GM06990 (cell line): ENCODE data around the gene MZT2B.
"Not testable (repeated sequence)": the region's sequence is repeated elsewhere in the genome, so short reads cannot be mapped to it uniquely, and the experiment has no call there.

Experiments used
- DNase-seq: peaks from one replicate; pipeline ENCODE4 v3.0.0-alpha.2; 2011; ENCODE audit not compliant: insufficient read length; ENCODE audit errors: extremely low read depth
- H3K27me3 ChIP-seq: replicated peaks from 2 replicates; pipeline ENCODE4 v1.6.0; 2011; ENCODE audit warnings: low read length; ENCODE audit not compliant: control insufficient read depth, insufficient read depth
- H3K36me3 ChIP-seq: 2 replicates; pipeline ENCODE4 v1.5.1; 2011; ENCODE audit warnings: low read length; ENCODE audit not compliant: control insufficient read depth, insufficient read depth
- H3K4me3 ChIP-seq: replicated peaks from 2 replicates; pipeline ENCODE4 v1.5.1; 2011; ENCODE audit warnings: low read depth, mild to moderate bottlenecking, control low read depth, low read length
- CTCF ChIP-seq: IDR thresholded peaks from 2 replicates; pipeline ENCODE4 v1.5.1; 2011; ENCODE audit warnings: low read length, control low read depth, mild to moderate bottlenecking, inconsistent platforms; ENCODE audit not compliant: insufficient read depth, poor library complexity, severe bottlenecking

The MZT2B gene

GRCh38 chr2:130190237-130190636 lies 8.2 kb downstream of the MZT2B start:
- no peaks in the 10 kb centered on the region for H3K27me3 ChIP-seq
- DNase-seq: no peak
- H3K36me3 ChIP-seq: no peaks in the 10 kb centered on the region; the same call in 1 of the 2 replicates
- no peak for TF ChIP-seq CTCF
- H3K4me3 ChIP-seq: no peak overlapping the region

GRCh38 chr2:130191319-130191718 lies 9.3 kb downstream of the MZT2B start:
- DNase-seq, H3K4me3 ChIP-seq, H3K27me3 ChIP-seq, H3K36me3 ChIP-seq: not testable (repeated sequence)

- not testable (repeated sequence) for H3K36me3 ChIP-seq, H3K4me3 ChIP-seq, H3K27me3 ChIP-seq, DNase-seq
Observed at GRCh38 chr2:130192451-130192850, 10.4 kb downstream of the MZT2B start.

- not testable (repeated sequence) for DNase-seq, H3K4me3 ChIP-seq, H3K36me3 ChIP-seq, H3K27me3 ChIP-seq
Observed at GRCh38 chr2:130193824-130194223, 11.8 kb downstream of the MZT2B start.

- not testable (repeated sequence) for H3K27me3 ChIP-seq, DNase-seq, H3K4me3 ChIP-seq, H3K36me3 ChIP-seq
Observed at GRCh38 chr2:130195089-130195635, 13.1 kb downstream of the MZT2B start.

GRCh38 chr2:130196052-130196451 lies 14.0 kb downstream of the MZT2B start:
- H3K4me3 ChIP-seq, H3K36me3 ChIP-seq, H3K27me3 ChIP-seq, DNase-seq: not testable (repeated sequence)

- DNase-seq: no peak
- H3K4me3 ChIP-seq: no peak within 1 kb of the TSS
- H3K36me3 ChIP-seq: no peaks in the 10 kb centered on the region
- H3K27me3 ChIP-seq: no peaks in the 10 kb centered on the region
- no peak for TF ChIP-seq CTCF
Observed at GRCh38 chr2:130198343-130198742, 16.3 kb downstream of the MZT2B start, which contains the start of gene TUBA3E. TSS of gene TUBA3E (minus strand) at chr2:130198439. CDS start at chr2:130198360, 79 bp downstream.

- H3K36me3 ChIP-seq, DNase-seq, H3K27me3 ChIP-seq, H3K4me3 ChIP-seq: not testable (repeated sequence)
Observed at GRCh38 chr2:130202518-130202917, 20.5 kb downstream of the MZT2B start.

- not testable (repeated sequence) for H3K27me3 ChIP-seq, DNase-seq, H3K36me3 ChIP-seq, H3K4me3 ChIP-seq
Observed at GRCh38 chr2:130203150-130203549, 21.1 kb downstream of the MZT2B start.

GRCh38 chr2:130207051-130207450 lies 25.0 kb downstream of the MZT2B start:
- not testable (repeated sequence) for H3K4me3 ChIP-seq, H3K27me3 ChIP-seq, DNase-seq, H3K36me3 ChIP-seq

GRCh38 chr2:130219147-130219546 lies 37.1 kb downstream of the MZT2B start:
- H3K27me3 ChIP-seq, H3K36me3 ChIP-seq, DNase-seq, H3K4me3 ChIP-seq: not testable (repeated sequence)

- H3K4me3 ChIP-seq, H3K27me3 ChIP-seq, DNase-seq, H3K36me3 ChIP-seq: not testable (repeated sequence)
Observed at GRCh38 chr2:130220505-130220904, 38.4 kb downstream of the MZT2B start.

GRCh38 chr2:130222523-130222922 lies 40.5 kb downstream of the MZT2B start:
- H3K27me3 ChIP-seq, H3K36me3 ChIP-seq, H3K4me3 ChIP-seq, DNase-seq: not testable (repeated sequence)
